B cell (primary cell): Measurements from ENCODE around the gene COL28A1. TPM values are rescaled to one million over a fixed set of nuclear protein-coding genes. Genes with fewer than 3 reads are reported as not detected.

Source experiments
- ATAC-seq: fragments of 200-7000 bp; cut with Tn5 transposase; one replicate; pipeline ENCODE4 v1.10.0; 2021; ENCODE audit warnings: low read depth, mild to moderate bottlenecking, moderate number of reproducible peaks, moderate library complexity
- CTCF ChIA-PET: fragments of 350-600 bp; sonication (Branson Sonifier 250); formaldehyde crosslinking; loops from one replicate; lab custom pipeline; 2021; ENCODE audit warnings: antibody characterized with exemption, inconsistent platforms; lab: Charles Lee
- POLR2A ChIA-PET: fragments of 350-600 bp; sonication (Branson Sonifier 250); formaldehyde crosslinking; loops from one replicate; lab custom pipeline; 2021; ENCODE audit warnings: antibody characterized with exemption; lab: Charles Lee
- DNase-seq: peaks from one replicate; pipeline ENCODE4 v3.0.0; 2013
- H2AFZ ChIP-seq: 2 replicates; pipeline ENCODE4 v1.6.1; 2012; ENCODE audit warnings: mild to moderate bottlenecking, low read depth, low read length; ENCODE audit not compliant: insufficient read depth, poor library complexity, severe bottlenecking
- H3K27ac ChIP-seq, 2 donors: 1 replicate in 1 of 2; 2 replicates in 1 of 2; pipeline ENCODE4 v1.5.1; 2012 to 2013; ENCODE audit warnings: low read length in 2 of 2, mild to moderate bottlenecking in 2 of 2, moderate library complexity in 1 of 2
- H3K27me3 ChIP-seq, 4 experiments: fragments of 200-600 bp in 1 of 4; sonication (generic) in 1 of 4; replicated peaks in 1 of 4; 1 replicate in 2 of 4; 2 replicates in 2 of 4; pipeline versions ENCODE4 v1.6.1 to v1.7.0; 2013 to 2016; ENCODE audit warnings: low read length in 3 of 4, mild to moderate bottlenecking in 2 of 4, mixed read lengths in 1 of 4, moderate library complexity in 1 of 4; ENCODE audit not compliant: insufficient read depth in 4 of 4, control insufficient read depth in 3 of 4; ENCODE audit errors: control extremely low read depth in 1 of 4
- H3K36me3 ChIP-seq, 2 experiments: replicated peaks in 1 of 2; 1 replicate in 1 of 2; 2 replicates in 1 of 2; pipeline versions ENCODE4 v1.6.1 to v1.7.1; 2013; ENCODE audit warnings: low read length in 1 of 2; ENCODE audit not compliant: insufficient read depth in 2 of 2, control insufficient read depth in 1 of 2; ENCODE audit errors: control extremely low read depth in 1 of 2, extremely low read depth in 1 of 2
- H3K4me1 ChIP-seq, 2 donors: fragments of 200-600 bp in 1 of 2; sonication (generic) in 1 of 2; 1 replicate in 1 of 2; 2 replicates in 1 of 2; pipeline versions ENCODE4 v1.5.1 to v1.6.1; 2013 to 2017; ENCODE audit warnings: low read length in 2 of 2; ENCODE audit not compliant: control insufficient read depth in 2 of 2, insufficient read depth in 2 of 2
- H3K4me2 ChIP-seq: replicated peaks from 2 replicates; pipeline ENCODE3; 2012; ENCODE audit warnings: mild to moderate bottlenecking, low read depth, low read length; ENCODE audit not compliant: poor library complexity, severe bottlenecking
- H3K4me3 ChIP-seq, 5 experiments: fragments of 200-600 bp in 1 of 5; sonication (generic) in 1 of 5; 1 replicate in 3 of 5; 2 replicates in 2 of 5; pipeline versions ENCODE4 v1.5.1 to v1.7.0; 2011 to 2016; ENCODE audit warnings: low read length in 4 of 5, mild to moderate bottlenecking in 4 of 5, low read depth in 2 of 5, control low read depth in 1 of 5, moderate library complexity in 1 of 5; ENCODE audit not compliant: insufficient read depth in 1 of 5; ENCODE audit errors: control extremely low read depth in 1 of 5, extremely low read depth in 1 of 5
- H3K79me2 ChIP-seq: fragments of 200-600 bp; sonication (generic); one replicate; pipeline ENCODE4 v1.6.0; 2016; ENCODE audit warnings: low read length; ENCODE audit not compliant: control insufficient read depth, insufficient read depth
- H3K9ac ChIP-seq: fragments of 200-600 bp; sonication (generic); 2 replicates; pipeline ENCODE4 v1.6.1; 2017; ENCODE audit warnings: mild to moderate bottlenecking, low read length, moderate library complexity
- H3K9me3 ChIP-seq, 3 donors: one replicate each; pipeline versions ENCODE4 v1.6.1 to v1.7.1; 2013; ENCODE audit warnings: low read length in 2 of 3; ENCODE audit not compliant: control insufficient read depth in 2 of 3, insufficient read depth in 1 of 3; ENCODE audit errors: control extremely low read depth in 1 of 3
- H4K20me1 ChIP-seq: 2 replicates; pipeline ENCODE4 v1.6.0; 2012; ENCODE audit warnings: mild to moderate bottlenecking, low read length; ENCODE audit not compliant: insufficient read depth, control insufficient read depth, poor library complexity, severe bottlenecking
- H3K27ac Mint-ChIP-seq: one replicate; pipeline ENCODE4 v1.8.0; 2021; ENCODE audit warnings: mixed read lengths
- H3K27me3 Mint-ChIP-seq: one replicate; pipeline ENCODE4 v1.8.0; 2021; ENCODE audit warnings: mixed read lengths
- H3K4me1 Mint-ChIP-seq: one replicate; pipeline ENCODE4 v1.8.0; 2021; ENCODE audit warnings: mixed read lengths
- H3K4me3 Mint-ChIP-seq: one replicate; pipeline ENCODE4 v1.8.0; 2021; ENCODE audit warnings: mixed read lengths
- H3K9me3 Mint-ChIP-seq: one replicate; pipeline ENCODE4 v1.8.0; 2022; ENCODE audit warnings: mixed read lengths; ENCODE audit not compliant: insufficient read depth
- EZH2 ChIP-seq: IDR thresholded peaks from 2 replicates; pipeline ENCODE4 v1.6.1; 2012; ENCODE audit warnings: borderline replicate concordance, low read depth, mild to moderate bottlenecking, moderate library complexity, low read length; ENCODE audit not compliant: insufficient read depth, poor library complexity, severe bottlenecking
- WGBS: methylation state at CpG from one replicate; pipeline ENCODE4 v1.1.5; 2013; ENCODE audit warnings: missing lambda C conversion rate; ENCODE audit not compliant: insufficient coverage; 5-methylcytosine and 5-hydroxymethylcytosine counted together
- intact Hi-C: fragments of 100-400 bp; cut with micrococcal nuclease; formaldehyde crosslinking; loops from one replicate; pipeline ENCODE4 v1.10.0; 2022
- polyA plus RNA-seq: library from polyadenylated mRNA; depleted of rRNA; stranded (reverse); fragments of >200 nt; gene quantifications from 2 replicates; pipeline ENCODE4 v1.2.3, GENCODE V29; 2012
- total RNA-seq, 2 donors: library from RNA; stranded (reverse); fragments of 120-200 nt in 1 of 2; gene quantifications; 1 replicate in 1 of 2; 2 replicates in 1 of 2; pipeline versions ENCODE4 v1.2.3 to v1.2.4, GENCODE V29; 2013 to 2022
- TF ChIP-seq, protein P1 (sequence below): fragments of 200-600 bp; IDR thresholded peaks from one replicate; pipeline ENCODE4 v1.8.0; 2022; ENCODE audit warnings: antibody characterized with exemption, mild to moderate bottlenecking

The COL28A1 gene
- total and polyA plus RNA-seq, 2 donors (not counting 1 experiment from before 2014, with no cell fraction given), result 0.18 to 0.67 TPM

GRCh38 chr7:7565018-7565680 lies 29.5 kb upstream of the COL28A1 start:
- Histone ChIP-seq H3K9ac (no peak overlapping the region), H3K27ac (no peak overlapping the region), H2AFZ (peak overlapping the region; percentile 27), H3K9me3 (no peaks in the 10 kb centered on the region), H3K36me3 (no peaks in the 10 kb centered on the region), H4K20me1 (no peaks in the 10 kb centered on the region), H3K4me3 (no peak overlapping the region), H3K4me1 (peaks cover 32 to 36% of the 10 kb centered on the region in 2 donors), H3K79me2 (peaks cover 41% of the 10 kb centered on the region), H3K27me3 (no peaks in the 10 kb centered on the region), H3K4me2 (no peak overlapping the region)
- Mint-ChIP-seq H3K27me3 (no peaks in the 10 kb centered on the region), H3K27ac (no peak overlapping the region), H3K4me1 (peaks cover 27% of the 10 kb centered on the region), H3K4me3 (no peak overlapping the region), H3K9me3 (no peaks in the 10 kb centered on the region)
- 100% methylated on average over 4 of the region's 4 CpGs for WGBS
- ChIA-PET POLR2A (no interaction called here), CTCF (interaction anchor here (1.0 to 1.1 kb wide), 2 partner anchors 462 to 625 kb away, joined by 3 to 4 read pairs; no protein-coding TSS in a partner anchor)
- TF ChIP-seq, protein P1, sequence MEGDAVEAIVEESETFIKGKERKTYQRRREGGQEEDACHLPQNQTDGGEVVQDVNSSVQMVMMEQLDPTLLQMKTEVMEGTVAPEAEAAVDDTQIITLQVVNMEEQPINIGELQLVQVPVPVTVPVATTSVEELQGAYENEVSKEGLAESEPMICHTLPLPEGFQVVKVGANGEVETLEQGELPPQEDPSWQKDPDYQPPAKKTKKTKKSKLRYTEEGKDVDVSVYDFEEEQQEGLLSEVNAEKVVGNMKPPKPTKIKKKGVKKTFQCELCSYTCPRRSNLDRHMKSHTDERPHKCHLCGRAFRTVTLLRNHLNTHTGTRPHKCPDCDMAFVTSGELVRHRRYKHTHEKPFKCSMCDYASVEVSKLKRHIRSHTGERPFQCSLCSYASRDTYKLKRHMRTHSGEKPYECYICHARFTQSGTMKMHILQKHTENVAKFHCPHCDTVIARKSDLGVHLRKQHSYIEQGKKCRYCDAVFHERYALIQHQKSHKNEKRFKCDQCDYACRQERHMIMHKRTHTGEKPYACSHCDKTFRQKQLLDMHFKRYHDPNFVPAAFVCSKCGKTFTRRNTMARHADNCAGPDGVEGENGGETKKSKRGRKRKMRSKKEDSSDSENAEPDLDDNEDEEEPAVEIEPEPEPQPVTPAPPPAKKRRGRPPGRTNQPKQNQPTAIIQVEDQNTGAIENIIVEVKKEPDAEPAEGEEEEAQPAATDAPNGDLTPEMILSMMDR, result no peak
- no peak for TF ChIP-seq EZH2
- ATAC-seq (no peak), DNase-seq (no peak)
- intact Hi-C loops, result no loop called here

DNA sequence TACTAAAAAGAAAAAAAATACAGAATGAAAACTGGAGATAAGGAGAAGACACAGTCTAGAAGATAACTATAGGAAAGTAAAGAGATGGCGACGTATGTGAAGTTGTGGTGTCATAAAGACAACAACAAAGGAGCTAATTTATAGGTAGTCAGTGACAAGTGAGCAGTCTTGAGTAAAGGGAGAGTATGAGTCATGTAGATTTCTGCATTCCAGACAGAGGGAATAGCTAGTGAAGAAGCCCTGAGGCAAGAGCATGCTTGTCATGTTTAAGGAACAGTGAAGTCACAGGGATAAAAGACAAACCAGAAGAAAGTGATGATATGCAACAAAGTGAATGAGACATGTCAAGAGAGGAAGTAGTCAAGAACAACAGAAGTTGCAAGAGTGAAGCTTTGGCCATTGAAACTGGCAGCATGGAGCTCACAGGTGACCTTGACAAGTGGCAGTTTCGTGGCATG lies 28.7 kb upstream of the COL28A1 start:
- H3K27me3 Mint-ChIP-seq, result no peaks in the 10 kb centered on the region
- no peak for DNase-seq
- Histone ChIP-seq H3K27me3 (no peaks in the 10 kb centered on the region), H3K4me1 (peaks cover 24 to 28% of the 10 kb centered on the region in 2 donors), H3K27ac (no peak overlapping the region), H2AFZ (no peak overlapping the region), H4K20me1 (no peaks in the 10 kb centered on the region), H3K4me3 (no peak overlapping the region), H3K9ac (no peak overlapping the region), H3K9me3 (no peaks in the 10 kb centered on the region), H3K79me2 (peaks cover 33% of the 10 kb centered on the region), H3K4me2 (no peak overlapping the region), H3K36me3 (no peaks in the 10 kb centered on the region)
- no peaks in the 10 kb centered on the region for H3K9me3 Mint-ChIP-seq
- H3K27ac Mint-ChIP-seq, result no peak overlapping the region
- ChIA-PET POLR2A (no interaction called here), CTCF (interaction anchor here (1.1 kb wide), 1 partner anchor 626 kb away, joined by 3 read pairs; no protein-coding TSS in a partner anchor)
- TF ChIP-seq, protein P1, result no peak
- no peak for TF ChIP-seq EZH2
- no peak for ATAC-seq
- 96% methylated on average over 3 of the region's 3 CpGs for WGBS
- H3K4me3 Mint-ChIP-seq, result no peak overlapping the region
- H3K4me1 Mint-ChIP-seq, result peaks cover 19% of the 10 kb centered on the region
- intact Hi-C loops, result no loop called here
